Jurkat, Clone E6-1 (cell line): ENCODE measurements around the gene MTMR3.

Experiments
- DNase-seq: peaks from one replicate; pipeline ENCODE4 v3.0.0-alpha.2; 2011; ENCODE audit warnings: low read depth, low spot score
- H3K4me3 ChIP-seq: 2 replicates; pipeline ENCODE4 v1.5.1; 2011; ENCODE audit warnings: mild to moderate bottlenecking, low read length, control low read depth, moderate library complexity

MTMR3 gene

DNA sequence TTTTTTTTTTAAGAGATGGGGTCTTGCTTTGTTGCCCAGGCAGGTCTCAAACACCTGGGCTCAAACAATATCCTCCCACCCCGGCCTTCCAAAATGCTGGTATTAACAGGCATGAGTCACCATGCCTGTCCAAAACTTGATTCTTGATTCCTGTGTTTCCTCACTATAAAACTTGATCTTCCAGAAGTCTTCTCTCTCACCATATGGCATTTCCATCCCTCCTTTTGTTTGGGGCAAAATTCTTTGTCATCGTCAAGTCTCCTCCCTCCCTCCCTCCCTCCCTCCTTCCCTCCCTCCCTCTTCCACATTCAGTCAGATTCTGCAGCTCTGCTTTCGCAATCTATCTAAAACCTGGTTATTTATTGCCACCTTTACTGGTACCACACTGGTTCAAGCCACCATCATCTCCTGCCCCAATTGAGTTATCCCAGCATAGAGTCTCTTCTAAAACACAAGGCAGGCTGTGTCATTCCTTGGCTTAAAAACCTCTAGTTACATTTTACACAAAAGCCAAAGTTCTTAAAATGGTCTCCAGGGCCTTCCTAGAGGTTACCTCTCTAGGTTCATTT is 132.3 kb downstream of the MTMR3 start:
- DNase-seq, result no peak
- no peak overlapping the region for H3K4me3 ChIP-seq

DNA sequence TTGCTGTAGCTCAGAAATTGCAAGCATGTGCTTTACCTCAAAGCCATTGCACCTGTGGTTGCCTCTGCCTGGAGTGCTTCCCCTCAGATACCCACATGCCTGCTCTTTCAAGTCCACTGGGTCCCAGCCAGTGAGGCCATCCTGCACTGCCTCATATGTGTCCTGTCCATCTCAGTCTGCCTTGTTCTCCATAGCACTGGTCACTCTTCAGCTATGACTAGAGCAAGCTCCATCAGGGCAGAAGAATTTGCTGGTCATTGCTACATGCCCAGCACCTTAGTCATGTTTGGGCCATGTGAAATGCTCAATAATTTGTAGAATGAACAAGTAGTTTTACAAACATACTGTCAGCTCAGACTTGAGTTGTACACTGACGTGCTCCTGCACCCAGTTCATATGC is 132.9 kb downstream of the MTMR3 start:
- no peak overlapping the region for H3K4me3 ChIP-seq
- no peak for DNase-seq

DNA sequence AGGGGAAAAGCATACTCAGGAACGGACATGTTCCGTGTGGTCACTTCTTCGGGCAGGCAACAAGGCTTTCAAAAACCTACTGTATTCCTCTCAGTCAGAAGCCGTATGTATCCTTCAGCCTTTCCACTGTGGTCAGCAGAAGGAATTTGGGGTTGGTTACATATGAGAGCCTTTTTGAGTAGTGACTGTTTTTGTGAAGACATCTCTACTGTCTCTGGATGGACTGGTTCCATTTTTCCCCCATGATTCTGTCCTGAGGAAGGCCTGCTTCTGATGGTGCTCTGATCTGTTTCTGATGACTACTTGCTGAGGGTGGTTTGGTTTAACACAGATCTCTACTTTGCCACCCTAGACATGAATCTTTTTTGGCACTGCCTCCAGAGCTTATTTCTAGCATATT is 133.6 kb downstream of the MTMR3 start:
- no peak for DNase-seq
- H3K4me3 ChIP-seq, result no peak overlapping the region

DNA sequence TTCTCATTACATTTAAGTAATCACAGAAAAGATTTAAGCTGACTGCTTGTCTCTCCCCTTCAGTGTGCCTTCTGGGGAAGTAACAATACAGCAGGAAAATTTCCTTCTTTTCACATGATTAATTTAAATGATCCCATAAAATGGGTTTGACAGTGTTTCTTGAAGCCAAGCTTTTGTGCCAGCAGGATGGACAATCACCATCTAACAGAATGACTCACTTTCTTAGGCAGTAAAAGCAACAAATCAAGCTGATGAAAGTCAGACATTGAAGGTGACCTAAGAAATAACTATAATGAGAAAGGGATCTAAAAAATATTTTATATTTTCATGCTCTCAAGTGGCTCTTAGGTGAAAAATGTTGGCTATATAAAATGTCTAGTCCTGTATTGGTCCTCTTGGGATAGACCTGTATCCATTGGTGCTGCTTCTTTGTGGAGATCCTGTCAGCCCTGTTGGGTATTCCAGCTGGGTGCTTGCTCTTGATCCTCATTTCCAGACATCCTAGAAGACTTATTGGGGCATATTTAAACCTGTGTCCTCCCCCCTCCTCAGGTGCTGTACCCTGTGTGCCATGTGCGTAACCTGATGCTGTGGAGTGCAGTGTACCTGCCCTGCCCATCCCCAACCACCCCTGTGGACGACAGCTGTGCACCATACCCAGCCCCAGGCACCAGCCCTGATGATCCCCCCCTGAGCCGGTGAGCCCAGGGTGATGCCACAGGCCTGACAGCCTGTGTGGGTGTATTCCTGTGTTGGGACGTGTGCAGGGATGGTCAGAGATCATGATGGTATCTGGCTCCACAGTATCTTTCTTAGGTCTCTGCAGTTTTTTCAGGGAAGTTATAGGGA is 134.6 kb downstream of the MTMR3 start:
- DNase-seq, result no peak
- H3K4me3 ChIP-seq, result no peak overlapping the region

DNA sequence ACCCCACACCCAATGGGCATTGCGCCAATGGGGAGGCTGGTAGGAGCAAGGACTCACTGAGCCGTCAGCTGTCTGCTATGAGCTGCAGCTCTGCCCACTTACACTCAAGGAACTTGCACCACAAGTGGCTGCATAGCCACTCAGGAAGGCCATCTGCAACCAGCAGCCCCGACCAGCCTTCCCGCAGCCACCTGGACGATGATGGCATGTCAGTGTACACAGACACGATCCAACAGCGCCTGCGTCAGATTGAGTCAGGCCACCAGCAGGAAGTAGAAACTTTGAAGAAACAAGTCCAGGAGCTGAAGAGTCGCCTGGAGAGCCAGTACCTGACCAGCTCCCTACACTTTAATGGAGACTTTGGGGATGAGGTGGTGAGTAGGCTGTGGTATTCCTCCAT is 137.5 kb downstream of the MTMR3 start:
- H3K4me3 ChIP-seq, result no peak overlapping the region

DNA sequence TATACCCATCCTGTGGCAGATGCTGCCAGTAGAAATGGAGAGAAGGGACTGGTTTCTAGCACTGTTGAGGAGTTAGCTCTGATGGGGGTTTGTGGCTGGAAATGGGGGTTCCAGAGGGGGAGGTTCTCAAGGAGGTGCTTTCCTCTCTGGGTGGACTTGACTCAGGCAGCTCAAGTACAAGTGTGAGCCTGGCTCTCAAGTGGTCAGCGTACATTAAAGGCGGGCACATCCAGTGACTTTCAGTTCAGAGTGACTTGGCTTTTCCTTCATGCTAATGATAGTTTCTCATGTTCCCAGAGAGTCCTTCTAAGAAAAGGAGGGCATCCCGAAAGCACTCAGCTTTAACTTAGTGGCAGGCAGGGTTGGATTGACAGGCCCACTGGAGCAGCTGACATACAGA is 138.4 kb downstream of the MTMR3 start:
- DNase-seq, result no peak

More for the DNA sequence above, 137.5 kb downstream of the MTMR3 start:
- DNase-seq, result no peak

DNA sequence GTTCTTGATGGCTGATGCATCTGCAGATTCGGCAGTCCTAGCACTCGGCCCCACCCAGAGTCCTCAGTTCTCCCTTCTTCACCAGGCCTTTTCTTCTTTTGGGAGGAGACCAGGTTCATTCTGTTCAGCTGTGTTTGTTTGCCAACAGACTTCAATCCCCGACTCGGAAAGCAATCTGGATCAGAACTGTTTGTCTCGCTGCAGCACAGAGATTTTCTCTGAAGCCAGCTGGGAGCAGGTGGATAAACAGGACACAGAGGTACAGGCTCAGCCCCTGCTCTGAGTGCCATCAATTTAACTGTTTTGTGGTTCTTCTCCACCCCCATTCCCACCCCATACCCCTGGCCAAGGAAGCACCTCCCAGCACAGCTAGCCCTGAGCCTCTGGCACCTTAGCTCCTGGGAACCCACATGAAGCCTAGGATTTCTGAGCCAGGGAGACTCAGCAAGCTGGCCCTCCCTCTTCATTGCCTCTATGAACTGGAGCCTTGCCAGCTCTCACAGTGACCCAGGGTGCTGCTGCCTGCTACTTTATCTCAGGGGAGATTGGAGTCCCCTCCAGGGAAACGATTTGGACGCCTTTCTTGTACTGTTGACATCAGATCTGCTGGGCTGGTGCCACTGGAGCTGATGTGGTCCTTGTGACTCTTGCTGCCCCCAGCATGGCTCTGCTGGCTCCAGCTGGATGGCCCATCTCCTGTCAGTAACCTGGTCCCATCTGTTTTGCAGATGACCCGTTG is 139.1 kb downstream of the MTMR3 start:
- DNase-seq, result no peak

More for the DNA sequence above, 138.4 kb downstream of the MTMR3 start:
- H3K4me3 ChIP-seq, result no peak overlapping the region

DNA sequence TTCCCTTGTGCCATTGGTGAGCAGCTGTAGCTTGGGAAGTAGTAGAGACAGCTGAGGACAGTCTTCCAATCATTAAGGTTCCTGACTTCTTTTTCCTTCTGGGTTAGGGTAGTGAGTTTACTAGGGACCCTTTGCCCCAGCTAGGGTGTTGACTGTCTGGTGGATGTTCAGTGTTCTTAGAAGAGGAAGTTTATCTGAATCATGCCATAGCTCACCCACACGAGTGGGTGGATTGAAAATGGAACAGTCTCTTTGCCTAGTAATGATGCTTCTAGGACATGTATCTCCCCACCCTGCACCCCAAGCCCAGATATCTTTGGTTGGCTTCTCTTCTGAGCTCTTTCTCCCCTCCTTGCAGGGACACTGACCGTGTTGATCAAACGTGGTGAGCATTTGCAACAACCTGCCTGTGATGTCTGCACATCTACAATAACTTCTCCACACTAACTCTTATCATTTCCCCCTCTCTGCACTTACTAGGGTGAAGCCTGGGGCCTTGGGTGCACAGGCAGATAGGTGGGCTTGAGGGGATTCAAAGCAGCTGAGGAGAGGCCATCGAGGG is 140.2 kb downstream of the MTMR3 start:
- H3K4me3 ChIP-seq, result no peak overlapping the region
- no peak for DNase-seq

More for the DNA sequence above, 139.1 kb downstream of the MTMR3 start:
- H3K4me3 ChIP-seq, result no peak overlapping the region

DNA sequence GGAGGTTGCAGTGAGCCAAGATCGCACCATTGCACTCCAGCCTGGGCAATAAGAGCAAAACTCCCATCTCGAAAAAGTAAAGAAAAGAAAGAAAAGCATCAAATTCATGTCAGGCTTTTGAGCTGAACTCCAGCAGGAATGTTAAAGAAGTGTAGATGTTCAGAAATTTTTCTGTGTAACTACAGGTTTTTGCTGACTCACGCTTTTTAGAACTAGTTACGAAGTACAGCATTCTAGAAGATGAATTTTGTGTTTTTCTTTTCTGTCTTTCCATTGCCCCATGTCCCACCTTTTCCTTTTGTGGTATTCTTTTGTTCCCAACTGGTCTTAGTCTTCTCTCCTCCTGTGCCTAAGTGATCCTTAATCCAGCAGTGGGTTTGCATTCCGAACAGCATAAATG is 141.3 kb downstream of the MTMR3 start:
- H3K4me3 ChIP-seq, result no peak overlapping the region
- DNase-seq, result no peak

DNA sequence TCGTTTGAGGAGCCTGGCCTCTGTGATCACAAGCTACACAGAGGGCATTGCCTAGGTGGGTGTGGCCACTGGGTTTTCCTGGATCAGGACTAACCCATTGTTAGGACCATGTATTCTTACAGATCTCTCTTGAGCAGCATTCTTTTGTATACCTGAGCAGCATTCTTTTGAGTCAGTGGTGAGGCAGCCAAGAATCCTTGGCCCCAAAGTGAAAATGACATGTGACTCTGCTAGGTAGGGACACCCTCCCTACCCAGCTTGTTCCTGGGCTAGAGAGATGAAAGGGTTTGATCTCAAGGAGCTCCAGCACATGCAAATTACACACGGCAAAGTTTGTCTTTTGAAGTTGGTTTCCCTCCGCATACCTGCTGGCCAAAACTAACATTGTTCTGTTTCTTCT is 142.2 kb downstream of the MTMR3 start:
- no peak for DNase-seq
- no peak overlapping the region for H3K4me3 ChIP-seq

DNA sequence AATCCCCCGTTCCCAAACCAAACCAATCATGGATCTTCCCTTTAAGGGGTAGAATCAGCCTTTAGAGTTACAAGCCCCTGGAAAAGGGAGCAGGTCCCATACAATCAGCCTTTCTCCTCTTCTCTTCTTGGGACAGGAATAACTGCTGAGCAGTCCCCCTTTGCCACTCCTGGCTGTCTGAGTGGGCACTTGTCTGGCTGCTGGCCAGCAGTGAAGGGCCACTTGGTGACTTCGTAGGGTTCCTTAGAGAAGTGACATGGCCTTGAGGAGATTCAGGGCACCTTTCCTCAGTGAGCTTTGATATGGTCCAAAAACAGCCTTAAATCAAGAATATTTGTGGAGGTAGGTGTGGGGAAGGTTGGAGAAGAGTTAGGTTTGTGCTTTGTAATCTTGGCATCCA is 143.8 kb downstream of the MTMR3 start:
- no peak overlapping the region for H3K4me3 ChIP-seq
- no peak for DNase-seq

DNA sequence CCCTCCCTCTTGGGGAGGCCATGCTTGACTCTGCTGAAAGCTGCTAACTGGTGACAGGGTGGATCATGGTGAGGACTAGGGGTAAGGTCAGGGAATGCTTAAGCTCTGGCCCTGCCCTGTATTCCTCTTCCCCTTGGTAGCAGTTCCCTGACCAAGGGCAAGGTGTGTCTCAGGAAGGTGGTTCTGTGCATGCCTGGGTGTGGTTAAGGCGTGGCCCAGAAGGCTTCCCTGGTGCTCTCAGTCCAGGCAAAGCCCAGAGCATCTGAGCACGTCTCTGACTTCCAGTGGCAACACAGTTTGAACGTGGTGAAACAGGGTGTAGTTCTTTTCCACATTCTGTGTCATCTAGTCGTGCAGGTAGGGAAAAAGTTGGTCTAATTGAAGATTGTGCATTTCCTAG is 144.2 kb downstream of the MTMR3 start:
- no peak overlapping the region for H3K4me3 ChIP-seq
- no peak for DNase-seq

DNA sequence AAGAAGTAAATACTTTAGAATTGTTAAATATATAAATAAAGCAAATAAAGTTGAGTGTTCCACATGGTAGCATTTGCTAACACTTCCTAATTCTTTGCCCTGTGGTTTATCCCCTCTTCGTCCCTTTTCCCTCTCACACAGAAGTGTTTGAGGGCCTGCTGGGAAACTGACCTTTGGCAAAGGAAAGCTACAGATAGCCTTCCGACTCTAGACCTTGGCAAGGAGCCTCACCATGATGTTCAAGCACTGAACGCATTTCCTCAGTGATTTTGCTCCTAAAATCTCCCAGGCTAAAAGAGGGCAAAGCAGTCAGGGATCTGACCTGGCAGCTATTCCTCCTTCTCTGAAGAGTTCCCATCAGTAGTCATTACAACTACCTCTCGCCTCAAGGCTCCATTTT is 144.8 kb downstream of the MTMR3 start:
- DNase-seq, result no peak
- no peak overlapping the region for H3K4me3 ChIP-seq

DNA sequence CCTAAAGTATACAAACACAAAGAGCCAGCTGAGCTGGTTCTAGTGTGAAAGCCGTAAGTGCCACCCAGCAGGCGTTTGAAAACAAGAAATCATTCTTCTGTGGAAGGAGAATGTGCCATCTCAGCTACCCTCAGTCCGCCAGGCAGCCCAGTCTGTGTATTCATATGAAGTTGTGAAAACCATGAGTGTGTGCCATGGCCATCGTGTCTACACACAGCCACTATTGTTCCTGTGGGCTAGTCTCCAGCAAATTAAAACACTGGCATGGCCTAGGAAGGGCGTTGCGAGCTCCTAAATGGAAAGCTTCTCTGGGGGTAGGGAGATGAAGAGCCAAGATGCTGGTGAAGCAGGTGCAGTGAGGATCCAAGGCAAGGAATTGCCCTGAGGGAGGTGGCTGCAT is 145.8 kb downstream of the MTMR3 start:
- no peak for DNase-seq
- no peak overlapping the region for H3K4me3 ChIP-seq

DNA sequence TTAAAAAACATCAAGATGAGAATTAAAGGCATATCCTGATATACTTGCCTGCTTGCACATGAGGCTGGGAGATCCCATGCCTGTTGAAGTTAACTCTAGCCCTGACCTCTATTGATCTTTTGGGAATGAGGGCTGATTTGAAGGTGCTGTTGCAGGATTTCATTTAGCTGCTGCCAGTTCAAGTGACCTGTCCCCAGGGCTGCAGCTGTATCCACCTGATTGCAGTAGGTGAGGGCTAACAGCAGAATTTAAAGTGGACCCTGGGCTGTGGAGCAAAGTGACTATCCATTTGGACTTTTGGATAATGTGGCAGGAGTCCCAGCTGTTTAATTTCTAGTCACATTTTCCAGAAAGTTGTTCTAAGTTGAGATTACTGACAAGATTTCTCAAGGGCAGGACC is 146.5 kb downstream of the MTMR3 start:
- DNase-seq, result no peak
- no peak overlapping the region for H3K4me3 ChIP-seq

DNA sequence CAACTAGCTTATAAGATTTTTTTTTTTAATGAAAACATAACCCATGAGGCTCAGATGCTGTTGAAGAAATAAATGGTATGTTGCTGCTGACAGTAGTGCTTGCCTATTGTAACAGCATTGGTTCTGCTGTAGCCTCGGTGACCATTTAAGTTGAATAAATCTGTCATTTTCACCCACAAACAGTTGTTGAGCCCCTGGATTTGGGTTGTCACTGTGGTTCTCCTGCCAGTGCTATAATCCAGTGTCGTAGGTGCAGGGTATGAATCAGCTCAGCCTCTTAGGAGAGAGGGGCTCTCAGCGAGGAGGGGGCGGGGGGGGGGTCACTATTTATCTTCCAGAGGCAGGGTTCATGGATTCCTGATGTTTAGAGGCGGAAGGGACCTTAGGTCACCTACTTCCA is 147.4 kb downstream of the MTMR3 start:
- H3K4me3 ChIP-seq, result no peak overlapping the region
- no peak for DNase-seq

DNA sequence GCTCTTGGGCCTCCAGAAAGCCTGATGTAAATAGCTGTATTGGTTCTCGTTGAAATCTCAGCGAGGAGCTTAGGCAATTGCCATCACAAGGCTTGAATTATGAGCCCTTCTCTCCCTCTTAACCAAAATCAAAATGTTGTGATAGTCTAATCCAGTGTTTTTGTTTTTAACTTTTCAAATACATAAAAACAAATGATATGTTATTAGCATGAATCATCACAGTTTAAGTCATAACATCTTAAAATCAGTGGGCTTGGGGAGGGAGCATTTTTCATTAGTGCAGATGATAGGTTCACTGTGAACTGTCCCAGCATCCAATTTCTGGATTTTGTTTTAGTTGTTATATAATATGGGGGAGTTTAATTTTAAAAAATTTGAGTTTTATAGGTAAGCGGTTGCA is 148.4 kb downstream of the MTMR3 start:
- no peak overlapping the region for H3K4me3 ChIP-seq
- no peak for DNase-seq

DNA sequence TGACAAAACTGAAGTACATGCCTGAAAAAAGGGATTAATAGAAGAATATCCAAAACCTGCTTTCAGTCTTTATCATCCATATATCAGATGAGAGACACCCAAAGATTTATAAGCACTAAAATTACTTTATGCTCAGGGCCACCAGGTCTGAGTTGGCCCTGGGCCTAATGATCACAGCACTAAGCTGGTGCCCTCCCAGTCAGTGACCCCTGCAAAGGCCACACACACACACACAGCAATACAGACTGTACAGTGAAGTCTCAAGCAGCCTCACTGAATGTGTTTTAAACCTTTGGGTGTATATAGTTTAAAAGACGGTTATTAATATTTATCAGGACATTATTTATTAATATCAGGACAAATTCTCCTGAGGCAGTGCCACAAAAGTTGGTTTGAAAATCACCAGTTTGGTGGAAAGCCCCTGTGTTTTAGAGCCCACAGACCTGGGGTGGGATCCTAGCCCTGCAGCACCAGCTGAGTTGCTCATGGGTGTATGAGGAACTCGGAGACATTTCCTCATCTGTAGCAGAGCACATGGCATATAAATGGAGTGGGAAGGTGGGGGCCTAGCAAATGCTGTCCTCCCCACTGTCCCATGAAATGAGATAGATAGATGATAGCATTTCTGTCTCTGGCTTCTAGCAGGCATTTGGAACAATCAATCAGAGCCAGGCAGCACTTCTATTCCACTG is 148.9 kb downstream of the MTMR3 start:
- DNase-seq, result no peak
- H3K4me3 ChIP-seq, result no peak overlapping the region

DNA sequence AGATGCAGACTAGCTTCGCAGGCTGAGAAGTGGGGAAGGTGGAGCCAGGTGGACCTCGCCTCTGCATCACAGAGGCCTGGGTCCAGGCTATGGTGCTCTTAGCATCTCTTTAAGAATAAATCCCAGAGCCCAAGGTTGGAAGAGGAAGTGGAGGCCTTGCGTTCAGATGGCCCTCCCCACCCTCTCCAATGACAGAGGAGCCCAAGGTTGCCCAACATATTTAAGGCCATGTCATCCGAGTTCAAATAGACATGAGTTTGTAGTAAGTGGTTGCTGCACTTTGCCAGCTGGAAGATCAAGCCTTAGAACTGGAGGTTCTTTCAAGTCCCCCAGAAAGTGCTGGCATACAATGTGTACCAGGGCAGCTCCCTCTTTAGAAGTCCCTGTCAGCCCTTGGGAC is 150.2 kb downstream of the MTMR3 start:
- no peak overlapping the region for H3K4me3 ChIP-seq
- no peak for DNase-seq
